ENCODE results near the gene TSC22D1.

TSC22D1 gene

GRCh38 chr13:44401577-44401976 is 174.6 kb downstream of the TSC22D1 start:
- no peak for DNase-seq (ENCODE audit: low spot score)
- Histone ChIP-seq H3K27ac (ENCODE audit: poor library complexity, severe bottlenecking) (no peak overlapping the region), H3K9me3 (ENCODE audit: severe bottlenecking) (no peaks in the 10 kb centered on the region), H3K36me3 (ENCODE audit: low read depth) (no peaks in the 10 kb centered on the region), H3K4me3 (ENCODE audit: severe bottlenecking) (no peak overlapping the region), H3K4me1 (ENCODE audit: insufficient read depth, poor library complexity, severe bottlenecking) (no peaks in the 10 kb centered on the region), H3K27me3 (ENCODE audit: insufficient read depth, poor library complexity, severe bottlenecking) (no peaks in the 10 kb centered on the region)
- no peak for ATAC-seq (ENCODE audit: low read depth)
- TF ChIP-seq, protein P1, sequence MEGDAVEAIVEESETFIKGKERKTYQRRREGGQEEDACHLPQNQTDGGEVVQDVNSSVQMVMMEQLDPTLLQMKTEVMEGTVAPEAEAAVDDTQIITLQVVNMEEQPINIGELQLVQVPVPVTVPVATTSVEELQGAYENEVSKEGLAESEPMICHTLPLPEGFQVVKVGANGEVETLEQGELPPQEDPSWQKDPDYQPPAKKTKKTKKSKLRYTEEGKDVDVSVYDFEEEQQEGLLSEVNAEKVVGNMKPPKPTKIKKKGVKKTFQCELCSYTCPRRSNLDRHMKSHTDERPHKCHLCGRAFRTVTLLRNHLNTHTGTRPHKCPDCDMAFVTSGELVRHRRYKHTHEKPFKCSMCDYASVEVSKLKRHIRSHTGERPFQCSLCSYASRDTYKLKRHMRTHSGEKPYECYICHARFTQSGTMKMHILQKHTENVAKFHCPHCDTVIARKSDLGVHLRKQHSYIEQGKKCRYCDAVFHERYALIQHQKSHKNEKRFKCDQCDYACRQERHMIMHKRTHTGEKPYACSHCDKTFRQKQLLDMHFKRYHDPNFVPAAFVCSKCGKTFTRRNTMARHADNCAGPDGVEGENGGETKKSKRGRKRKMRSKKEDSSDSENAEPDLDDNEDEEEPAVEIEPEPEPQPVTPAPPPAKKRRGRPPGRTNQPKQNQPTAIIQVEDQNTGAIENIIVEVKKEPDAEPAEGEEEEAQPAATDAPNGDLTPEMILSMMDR (IDR thresholded peaks at IDR 0.05; ENCODE audit: poor library complexity, severe bottlenecking) = no peak

DNA sequence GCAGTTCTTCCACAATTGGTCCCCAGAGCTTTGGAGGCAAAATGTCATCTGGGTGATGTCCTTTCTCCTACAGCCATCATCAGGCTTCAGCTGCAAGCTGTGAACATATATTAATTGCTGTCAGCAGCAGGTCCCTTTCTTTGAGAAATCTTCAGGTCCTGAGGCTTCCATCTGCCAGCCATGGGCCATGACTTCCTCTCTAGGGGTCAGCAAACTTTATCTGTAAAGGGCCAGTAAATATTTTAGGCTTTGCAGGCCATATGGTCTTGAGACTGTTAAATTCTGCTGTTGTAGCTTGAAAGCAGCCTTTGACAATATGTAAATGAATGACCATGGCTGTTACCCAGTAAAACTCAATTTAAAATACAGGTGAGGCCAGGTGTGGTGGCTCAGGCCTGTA is 175.4 kb downstream of the TSC22D1 start:
- no peaks in the 10 kb centered on the region for H3K27me3 ChIP-seq (ENCODE audit: insufficient read depth, poor library complexity, severe bottlenecking)
- DNase-seq (ENCODE audit: low spot score) (no peak), ATAC-seq (ENCODE audit: low read depth) (no peak)
- no peaks in the 10 kb centered on the region for H3K36me3 ChIP-seq (ENCODE audit: low read depth)
- H3K27ac ChIP-seq (ENCODE audit: poor library complexity, severe bottlenecking) = no peak overlapping the region
- no peak overlapping the region for H3K4me3 ChIP-seq (ENCODE audit: severe bottlenecking)
- no peaks in the 10 kb centered on the region for H3K9me3 ChIP-seq (ENCODE audit: severe bottlenecking)
- H3K4me1 ChIP-seq (ENCODE audit: insufficient read depth, poor library complexity, severe bottlenecking) = no peaks in the 10 kb centered on the region
- TF ChIP-seq, protein P1 (IDR thresholded peaks at IDR 0.05; ENCODE audit: poor library complexity, severe bottlenecking) = no peak

- H3K36me3 ChIP-seq (ENCODE audit: low read depth) = no peaks in the 10 kb centered on the region
- no peaks in the 10 kb centered on the region for H3K27me3 ChIP-seq (ENCODE audit: insufficient read depth, poor library complexity, severe bottlenecking)
- no peaks in the 10 kb centered on the region for H3K4me1 ChIP-seq (ENCODE audit: insufficient read depth, poor library complexity, severe bottlenecking)
- no peaks in the 10 kb centered on the region for H3K9me3 ChIP-seq (ENCODE audit: severe bottlenecking)
- H3K27ac ChIP-seq (ENCODE audit: poor library complexity, severe bottlenecking) = no peak overlapping the region
- TF ChIP-seq, protein P1 (IDR thresholded peaks at IDR 0.05; ENCODE audit: poor library complexity, severe bottlenecking) = no peak
- no peak for DNase-seq (ENCODE audit: low spot score)
- no peak overlapping the region for H3K4me3 ChIP-seq (ENCODE audit: severe bottlenecking)
- no peak for ATAC-seq (ENCODE audit: low read depth)
Observed at GRCh38 chr13:44399074-44399473, 177.1 kb downstream of the TSC22D1 start.

DNA sequence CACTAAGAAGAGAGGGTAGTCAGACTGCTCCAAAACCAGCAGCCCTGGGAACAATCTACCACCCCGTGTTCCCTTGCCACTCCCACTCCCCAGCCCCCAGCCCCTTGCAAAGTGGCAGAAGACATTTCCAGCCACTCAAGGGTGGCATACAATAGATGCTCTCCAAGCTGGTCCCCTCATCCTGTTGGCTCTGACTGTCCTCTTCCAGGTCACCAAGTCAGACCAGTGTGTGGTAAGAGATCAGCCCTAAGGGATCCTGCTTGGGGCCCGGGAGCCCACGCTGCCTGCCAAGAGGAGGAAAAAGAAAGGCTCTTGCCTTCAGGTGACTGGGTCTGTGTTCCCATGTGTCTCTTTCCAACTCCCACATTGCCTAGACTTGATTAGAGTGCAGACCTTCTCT is 177.5 kb downstream of the TSC22D1 start:
- TF ChIP-seq, protein P1 (IDR thresholded peaks at IDR 0.05; ENCODE audit: poor library complexity, severe bottlenecking) = no peak
- no peaks in the 10 kb centered on the region for H3K36me3 ChIP-seq (ENCODE audit: low read depth)
- H3K4me1 ChIP-seq (ENCODE audit: insufficient read depth, poor library complexity, severe bottlenecking) = no peaks in the 10 kb centered on the region
- no peak for DNase-seq (ENCODE audit: low spot score)
- H3K9me3 ChIP-seq (ENCODE audit: severe bottlenecking) = no peaks in the 10 kb centered on the region
- no peak for ATAC-seq (ENCODE audit: low read depth)
- H3K4me3 ChIP-seq (ENCODE audit: severe bottlenecking) = no peak overlapping the region
- H3K27ac ChIP-seq (ENCODE audit: poor library complexity, severe bottlenecking) = no peak overlapping the region
- H3K27me3 ChIP-seq (ENCODE audit: insufficient read depth, poor library complexity, severe bottlenecking) = no peaks in the 10 kb centered on the region

- Histone ChIP-seq H3K9me3 (ENCODE audit: severe bottlenecking) (no peaks in the 10 kb centered on the region), H3K4me1 (ENCODE audit: insufficient read depth, poor library complexity, severe bottlenecking) (no peaks in the 10 kb centered on the region), H3K27me3 (ENCODE audit: insufficient read depth, poor library complexity, severe bottlenecking) (no peaks in the 10 kb centered on the region), H3K4me3 (ENCODE audit: severe bottlenecking) (no peak overlapping the region), H3K36me3 (ENCODE audit: low read depth) (no peaks in the 10 kb centered on the region), H3K27ac (ENCODE audit: poor library complexity, severe bottlenecking) (no peak overlapping the region)
- TF ChIP-seq, protein P1 (IDR thresholded peaks at IDR 0.05; ENCODE audit: poor library complexity, severe bottlenecking) = no peak
- no peak for DNase-seq (ENCODE audit: low spot score)
- ATAC-seq (ENCODE audit: low read depth) = no peak
Observed at GRCh38 chr13:44397766-44398223, 178.3 kb downstream of the TSC22D1 start.
